ENCODE results near the gene VWA1.
"Not testable (repeated sequence)": the region's sequence is repeated elsewhere in the genome, so short reads cannot be mapped to it uniquely, and the experiment has no call there.

Gene VWA1

DNA sequence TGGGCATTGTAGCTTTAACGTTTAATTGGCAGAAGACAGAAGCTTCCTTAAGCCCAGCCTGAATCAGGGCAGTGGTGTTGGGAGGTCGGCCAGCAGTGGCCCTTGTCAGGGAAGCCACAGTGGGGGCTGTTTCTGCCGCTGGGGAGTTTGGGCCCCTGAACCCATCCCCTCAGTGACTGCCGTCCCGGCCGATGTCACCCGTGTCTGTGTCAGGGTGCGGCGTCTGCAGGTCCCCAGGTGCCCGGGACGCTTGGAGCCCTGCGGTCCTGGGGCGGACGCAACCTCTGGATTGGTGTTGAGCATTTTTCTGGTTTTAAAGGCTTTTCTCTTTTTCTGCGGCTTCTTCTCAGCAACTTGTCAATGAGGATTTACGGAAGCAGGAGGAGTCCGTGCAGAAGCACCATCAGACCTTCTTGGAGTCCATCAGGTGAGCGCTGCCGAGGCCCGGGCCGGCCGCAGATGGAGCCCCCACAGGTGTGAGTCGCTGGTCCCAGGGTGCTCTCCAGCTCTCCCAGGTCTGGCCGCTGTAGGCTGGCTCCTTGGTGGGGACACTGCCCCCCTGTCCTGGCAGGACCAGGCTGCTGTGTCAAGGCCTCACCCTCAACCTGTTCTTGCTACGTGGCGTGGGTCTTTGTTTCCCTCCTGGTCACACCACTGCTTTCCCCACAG lies 16.3 kb downstream of the VWA1 start:
- Histone ChIP-seq H3K9ac (ENCODE audit: low read length in 2 of 2) (no peak overlapping the region), H3K9me3 (ENCODE audit: control insufficient read depth in 2 of 2, low read length in 2 of 2) (no peaks in the 10 kb centered on the region), H3K4me3 (ENCODE audit: low read length in 2 of 2) (no peak overlapping the region), H3K4me1 (ENCODE audit: control insufficient read depth, insufficient read depth, low read length) (no peaks in the 10 kb centered on the region), H3K36me3 (ENCODE audit: control insufficient read depth in 2 of 2, insufficient read depth in 2 of 2, low read length in 2 of 2) (no peaks in the 10 kb centered on the region), H3K27ac (ENCODE audit: low read length) (no peak overlapping the region), H3K27me3 (ENCODE audit: control insufficient read depth in 1 of 2, insufficient read depth in 2 of 2, low read length in 2 of 2) (no peaks in the 10 kb centered on the region)

DNA sequence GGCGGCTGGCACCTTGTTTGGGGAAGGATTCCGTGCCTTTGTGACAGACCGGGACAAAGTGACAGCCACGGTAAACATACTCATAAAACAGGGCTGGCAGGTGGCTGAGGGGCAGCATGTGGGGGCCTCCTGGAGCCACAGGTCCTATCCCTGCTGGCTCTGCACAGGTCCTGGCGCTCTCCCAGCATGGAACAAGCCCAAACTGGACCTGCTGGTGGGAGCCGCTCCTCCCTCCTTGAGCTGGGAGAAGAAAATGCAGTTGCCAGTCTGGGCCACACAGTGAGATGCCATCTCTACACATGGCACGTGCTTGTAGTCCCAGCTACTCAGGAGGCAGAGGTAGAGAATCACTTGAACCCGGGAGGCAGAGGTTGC lies 16.9 kb downstream of the VWA1 start:
- not testable (repeated sequence) for H3K4me1 ChIP-seq (ENCODE audit: control insufficient read depth, insufficient read depth, low read length); H3K27me3 ChIP-seq (ENCODE audit: control insufficient read depth in 1 of 2, insufficient read depth in 2 of 2, low read length in 2 of 2); H3K27ac ChIP-seq (ENCODE audit: low read length); H3K36me3 ChIP-seq (ENCODE audit: control insufficient read depth in 2 of 2, insufficient read depth in 2 of 2, low read length in 2 of 2); H3K9me3 ChIP-seq (ENCODE audit: control insufficient read depth in 2 of 2, low read length in 2 of 2); H3K4me3 ChIP-seq (ENCODE audit: low read length in 2 of 2); H3K9ac ChIP-seq (ENCODE audit: low read length in 2 of 2)

DNA sequence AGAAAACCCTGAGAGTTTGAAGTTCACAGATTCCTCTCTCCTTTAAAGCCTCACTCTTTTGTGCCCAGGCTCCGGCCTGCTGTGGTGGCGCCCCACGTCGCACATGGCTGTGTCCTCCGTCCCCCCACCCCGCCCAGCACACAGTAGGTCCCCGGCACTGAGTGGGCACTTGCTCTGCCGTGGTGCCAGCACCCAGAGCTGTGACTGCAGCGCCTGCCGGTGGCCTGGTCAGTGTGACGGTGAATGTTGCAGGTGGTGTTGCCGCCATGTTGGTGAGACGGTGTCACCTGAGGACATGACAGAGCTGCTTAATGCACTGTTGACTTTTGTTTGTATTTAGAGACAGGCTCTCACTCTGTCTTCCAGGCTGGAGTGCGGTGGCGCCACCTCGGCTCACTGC lies 17.4 kb downstream of the VWA1 start:
- Histone ChIP-seq H3K4me1 (ENCODE audit: control insufficient read depth, insufficient read depth, low read length) (no peaks in the 10 kb centered on the region), H3K27me3 (ENCODE audit: control insufficient read depth in 1 of 2, insufficient read depth in 2 of 2, low read length in 2 of 2) (no peaks in the 10 kb centered on the region), H3K27ac (ENCODE audit: low read length) (no peak overlapping the region), H3K9ac (ENCODE audit: low read length in 2 of 2) (no peak overlapping the region), H3K36me3 (ENCODE audit: control insufficient read depth in 2 of 2, insufficient read depth in 2 of 2, low read length in 2 of 2) (no peaks in the 10 kb centered on the region), H3K4me3 (ENCODE audit: low read length in 2 of 2) (no peak overlapping the region), H3K9me3 (ENCODE audit: control insufficient read depth in 2 of 2, low read length in 2 of 2) (no peaks in the 10 kb centered on the region)

DNA sequence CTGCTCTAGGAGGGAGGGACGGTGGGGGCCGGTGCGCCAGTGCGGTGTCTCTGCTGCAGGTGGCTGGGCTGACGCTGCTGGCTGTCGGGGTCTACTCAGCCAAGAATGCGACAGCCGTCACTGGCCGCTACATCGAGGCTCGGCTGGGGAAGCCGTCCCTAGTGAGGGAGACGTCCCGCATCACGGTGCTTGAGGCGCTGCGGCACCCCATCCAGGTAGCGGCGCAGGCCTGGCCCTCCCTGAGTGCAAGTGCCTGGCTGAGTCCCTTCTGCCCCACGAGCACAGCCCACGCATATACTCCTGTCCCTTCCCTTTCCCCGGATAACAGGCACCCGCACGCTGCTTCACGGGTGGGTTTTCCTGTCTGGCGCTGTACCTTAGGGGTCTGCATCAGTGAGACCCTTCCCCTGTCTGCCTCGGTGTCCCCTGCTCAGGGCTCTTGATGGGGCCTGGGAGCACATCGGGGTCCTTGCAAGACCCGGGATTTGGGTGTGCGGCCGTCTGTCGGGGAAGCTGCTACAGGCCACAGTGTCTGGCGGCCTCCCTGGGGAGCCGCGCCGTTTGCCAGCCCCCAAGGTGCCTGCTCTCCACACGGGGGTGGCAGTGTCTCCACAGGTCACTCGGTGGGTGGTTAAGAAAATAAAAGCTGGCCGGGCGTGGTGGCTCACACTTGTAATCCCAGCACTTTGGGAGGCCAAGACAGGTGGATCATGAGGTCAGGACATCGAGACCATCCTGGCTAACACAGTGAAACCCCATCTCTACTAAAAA lies 19.0 kb downstream of the VWA1 start:
- H3K9me3 ChIP-seq (ENCODE audit: control insufficient read depth in 2 of 2, low read length in 2 of 2); H3K27ac ChIP-seq (ENCODE audit: low read length); H3K4me3 ChIP-seq (ENCODE audit: low read length in 2 of 2); H3K36me3 ChIP-seq (ENCODE audit: control insufficient read depth in 2 of 2, insufficient read depth in 2 of 2, low read length in 2 of 2); H3K27me3 ChIP-seq (ENCODE audit: control insufficient read depth in 1 of 2, insufficient read depth in 2 of 2, low read length in 2 of 2); H3K9ac ChIP-seq (ENCODE audit: low read length in 2 of 2); H3K4me1 ChIP-seq (ENCODE audit: control insufficient read depth, insufficient read depth, low read length): not testable (repeated sequence)

DNA sequence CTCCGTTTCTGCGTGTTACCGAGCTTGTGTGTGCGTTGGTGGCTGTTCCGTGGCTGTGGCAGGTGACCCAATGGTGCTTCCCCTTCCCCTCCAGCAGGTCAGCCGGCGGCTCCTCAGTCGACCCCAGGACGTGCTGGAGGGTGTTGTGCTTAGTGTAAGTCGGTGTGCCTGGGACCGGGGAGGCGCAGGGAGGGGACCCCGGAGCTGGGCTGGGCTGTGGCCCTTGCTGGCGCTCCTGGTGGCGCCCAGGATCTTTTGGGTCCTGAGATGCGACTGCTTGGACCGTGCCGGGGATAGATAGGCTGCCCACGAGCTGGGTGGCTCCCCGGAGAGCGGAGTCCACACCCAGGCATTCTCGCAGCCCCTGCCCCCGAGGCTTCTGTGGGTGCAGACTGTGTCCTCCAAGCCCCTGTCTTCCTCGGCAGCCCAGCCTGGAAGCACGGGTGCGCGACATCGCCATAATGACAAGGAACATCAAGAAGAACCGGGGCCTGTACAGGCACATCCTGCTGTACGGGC lies 19.9 kb downstream of the VWA1 start:
- Histone ChIP-seq H3K9me3 (ENCODE audit: control insufficient read depth in 2 of 2, low read length in 2 of 2) (no peaks in the 10 kb centered on the region), H3K27me3 (ENCODE audit: control insufficient read depth in 1 of 2, insufficient read depth in 2 of 2, low read length in 2 of 2) (no peaks in the 10 kb centered on the region), H3K4me3 (ENCODE audit: low read length in 2 of 2) (no peak overlapping the region), H3K27ac (ENCODE audit: low read length) (no peak overlapping the region), H3K4me1 (ENCODE audit: control insufficient read depth, insufficient read depth, low read length) (no peaks in the 10 kb centered on the region), H3K9ac (ENCODE audit: low read length in 2 of 2) (no peak overlapping the region), H3K36me3 (ENCODE audit: control insufficient read depth in 2 of 2, insufficient read depth in 2 of 2, low read length in 2 of 2) (no peaks in the 10 kb centered on the region)

DNA sequence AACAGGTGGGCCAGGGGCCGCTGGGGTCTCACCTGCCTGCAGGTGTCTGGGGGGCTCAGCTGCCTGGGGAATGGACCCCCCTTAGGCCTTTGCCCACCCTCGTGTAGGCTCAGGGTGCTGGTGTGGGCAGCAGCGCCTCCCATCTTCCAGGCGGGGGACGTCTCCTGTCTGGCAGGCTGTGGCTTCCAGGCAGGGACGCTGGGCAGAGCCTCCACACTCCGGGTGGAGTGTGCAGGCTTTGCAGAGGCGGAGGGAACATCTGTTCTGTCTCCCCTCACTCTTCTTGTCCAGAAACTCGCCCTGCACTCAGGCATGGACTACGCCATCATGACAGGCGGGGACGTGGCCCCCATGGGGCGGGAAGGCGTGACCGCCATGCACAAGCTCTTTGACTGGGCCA lies 20.4 kb downstream of the VWA1 start:
- not testable (repeated sequence) for H3K4me1 ChIP-seq (ENCODE audit: control insufficient read depth, insufficient read depth, low read length); H3K27ac ChIP-seq (ENCODE audit: low read length); H3K4me3 ChIP-seq (ENCODE audit: low read length in 2 of 2); H3K27me3 ChIP-seq (ENCODE audit: control insufficient read depth in 1 of 2, insufficient read depth in 2 of 2, low read length in 2 of 2); H3K36me3 ChIP-seq (ENCODE audit: control insufficient read depth in 2 of 2, insufficient read depth in 2 of 2, low read length in 2 of 2); H3K9ac ChIP-seq (ENCODE audit: low read length in 2 of 2); H3K9me3 ChIP-seq (ENCODE audit: control insufficient read depth in 2 of 2, low read length in 2 of 2)

DNA sequence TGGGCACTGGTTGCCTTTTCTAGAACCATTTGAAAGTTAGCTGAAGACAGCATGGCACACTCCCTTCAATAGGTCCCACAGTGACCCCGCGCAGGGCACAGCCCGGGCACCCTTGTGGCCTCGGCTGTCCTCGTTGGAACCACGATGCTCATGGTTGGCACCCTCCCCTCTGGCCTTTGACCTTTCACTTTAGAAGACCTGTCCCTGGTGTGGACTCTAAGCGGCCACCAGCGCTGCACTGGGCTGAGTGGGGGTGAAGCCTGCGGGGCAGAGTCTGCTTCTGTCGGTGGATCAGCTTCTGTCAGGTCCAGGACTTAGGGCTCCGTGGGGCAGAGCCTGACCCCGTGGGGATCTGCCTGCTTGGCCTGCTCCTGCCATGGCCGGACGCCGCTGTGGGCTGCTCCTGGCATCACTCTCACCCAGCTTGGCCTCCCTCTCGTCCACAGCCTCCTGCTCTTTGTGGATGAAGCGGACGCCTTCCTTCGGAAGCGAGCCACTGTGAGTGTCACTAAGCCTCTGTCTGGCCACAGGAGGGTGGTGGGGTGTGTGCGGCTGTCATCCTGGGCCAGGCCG lies 21.3 kb downstream of the VWA1 start:
- not testable (repeated sequence) for H3K27ac ChIP-seq (ENCODE audit: low read length); H3K9ac ChIP-seq (ENCODE audit: low read length in 2 of 2); H3K9me3 ChIP-seq (ENCODE audit: control insufficient read depth in 2 of 2, low read length in 2 of 2); H3K27me3 ChIP-seq (ENCODE audit: control insufficient read depth in 1 of 2, insufficient read depth in 2 of 2, low read length in 2 of 2); H3K36me3 ChIP-seq (ENCODE audit: control insufficient read depth in 2 of 2, insufficient read depth in 2 of 2, low read length in 2 of 2); H3K4me3 ChIP-seq (ENCODE audit: low read length in 2 of 2); H3K4me1 ChIP-seq (ENCODE audit: control insufficient read depth, insufficient read depth, low read length)

DNA sequence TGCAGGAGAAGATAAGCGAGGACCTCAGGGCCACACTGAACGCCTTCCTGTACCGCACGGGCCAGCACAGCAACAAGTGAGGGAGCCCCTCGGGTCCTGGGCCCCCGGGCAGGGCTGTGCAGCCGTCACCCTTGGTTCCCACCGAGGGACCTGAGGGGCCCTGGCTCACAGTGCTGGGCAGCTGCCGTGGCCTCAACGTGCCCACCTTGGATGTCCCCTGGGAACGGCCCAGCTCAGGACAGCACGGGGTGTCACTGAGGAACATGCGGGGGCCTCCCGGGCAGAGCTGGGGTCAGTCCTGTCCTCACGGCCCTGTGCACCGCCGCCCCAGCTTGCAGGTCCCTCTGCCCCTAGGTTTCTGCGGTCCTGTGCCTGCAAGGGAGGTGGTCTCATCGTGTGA lies 23.7 kb downstream of the VWA1 start:
- not testable (repeated sequence) for H3K9ac ChIP-seq (ENCODE audit: low read length in 2 of 2); H3K4me1 ChIP-seq (ENCODE audit: control insufficient read depth, insufficient read depth, low read length); H3K27ac ChIP-seq (ENCODE audit: low read length); H3K4me3 ChIP-seq (ENCODE audit: low read length in 2 of 2); H3K9me3 ChIP-seq (ENCODE audit: control insufficient read depth in 2 of 2, low read length in 2 of 2); H3K36me3 ChIP-seq (ENCODE audit: control insufficient read depth in 2 of 2, insufficient read depth in 2 of 2, low read length in 2 of 2); H3K27me3 ChIP-seq (ENCODE audit: control insufficient read depth in 1 of 2, insufficient read depth in 2 of 2, low read length in 2 of 2)

DNA sequence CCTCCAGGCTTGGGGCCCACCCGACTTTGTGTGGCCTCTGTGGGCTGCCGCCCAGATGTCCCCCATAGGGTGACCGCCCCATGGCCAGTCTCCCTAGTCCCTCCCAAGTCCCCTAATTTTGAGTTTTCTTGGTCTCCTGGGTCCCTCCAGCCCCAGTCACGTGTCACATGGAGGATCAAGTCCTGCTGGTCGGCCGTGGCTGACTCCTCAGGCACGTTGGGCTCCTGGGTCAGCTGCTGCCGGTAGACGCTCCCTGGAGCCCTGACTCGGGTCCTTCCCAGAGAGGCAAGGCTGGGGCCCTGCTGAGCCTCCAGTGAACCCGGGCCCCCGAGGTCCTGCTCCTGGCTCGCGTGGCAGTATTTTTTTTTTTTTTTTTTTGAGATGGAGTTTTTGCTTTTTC lies 24.2 kb downstream of the VWA1 start:
- not testable (repeated sequence) for H3K9ac ChIP-seq (ENCODE audit: low read length in 2 of 2); H3K9me3 ChIP-seq (ENCODE audit: control insufficient read depth in 2 of 2, low read length in 2 of 2); H3K4me1 ChIP-seq (ENCODE audit: control insufficient read depth, insufficient read depth, low read length); H3K27ac ChIP-seq (ENCODE audit: low read length); H3K4me3 ChIP-seq (ENCODE audit: low read length in 2 of 2); H3K36me3 ChIP-seq (ENCODE audit: control insufficient read depth in 2 of 2, insufficient read depth in 2 of 2, low read length in 2 of 2); H3K27me3 ChIP-seq (ENCODE audit: control insufficient read depth in 1 of 2, insufficient read depth in 2 of 2, low read length in 2 of 2)

DNA sequence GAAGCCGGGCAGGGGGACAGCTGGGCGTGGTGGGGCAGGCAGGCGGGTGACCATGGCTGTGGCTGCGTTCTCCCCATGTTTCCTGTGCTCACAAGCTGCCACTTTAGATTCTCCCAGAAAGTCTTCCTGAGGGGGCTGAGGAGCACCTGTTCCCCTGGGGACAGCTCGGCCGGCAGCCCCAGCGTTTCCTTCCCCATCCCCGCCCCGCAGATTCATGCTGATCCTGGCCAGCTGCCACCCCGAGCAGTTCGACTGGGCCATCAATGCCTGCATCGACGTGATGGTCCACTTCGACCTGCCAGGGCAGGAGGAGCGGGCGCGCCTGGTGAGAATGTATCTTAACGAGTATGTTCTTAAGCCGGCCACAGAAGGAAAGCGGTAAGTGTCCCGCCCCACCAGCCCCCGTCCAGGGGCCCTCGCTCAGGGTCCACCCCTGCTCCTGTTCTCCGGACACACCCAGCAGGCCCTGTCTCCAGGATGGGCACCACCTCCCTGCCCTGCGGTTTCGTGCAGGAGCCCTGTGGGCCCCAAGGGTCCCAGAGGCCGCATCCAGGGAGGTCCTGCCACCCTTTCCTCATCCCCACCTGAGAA lies 25.1 kb downstream of the VWA1 start:
- no peak overlapping the region for H3K4me3 ChIP-seq (ENCODE audit: low read length in 2 of 2)
- H3K9ac ChIP-seq (ENCODE audit: low read length in 2 of 2), result no peak overlapping the region
- peaks cover 0 to 2% of the 10 kb centered on the region in 2 donors for H3K27me3 ChIP-seq (ENCODE audit: control insufficient read depth in 1 of 2, insufficient read depth in 2 of 2, low read length in 2 of 2)
- no peaks in the 10 kb centered on the region for H3K4me1 ChIP-seq (ENCODE audit: control insufficient read depth, insufficient read depth, low read length)
- no peak overlapping the region for H3K27ac ChIP-seq (ENCODE audit: low read length)
- H3K36me3 ChIP-seq (ENCODE audit: control insufficient read depth in 2 of 2, insufficient read depth in 2 of 2, low read length in 2 of 2), result no peaks in the 10 kb centered on the region
- no peaks in the 10 kb centered on the region for H3K9me3 ChIP-seq (ENCODE audit: control insufficient read depth in 2 of 2, low read length in 2 of 2)

Measured in stomach smooth muscle (tissue), 2 donors.